KMS-11 (cell line): Measurements from ENCODE around the gene CTDP1.

Source experiments
- H2AFZ ChIP-seq: fragments of 200-600 bp; sonication (generic); 2 replicates; pipeline ENCODE4 v1.6.1; 2016; ENCODE audit warnings: antibody characterized with exemption, mixed run types, low read depth
- H3K27ac ChIP-seq: fragments of 200-600 bp; sonication (generic); 2 replicates; pipeline ENCODE4 v1.6.1; 2016; ENCODE audit warnings: mild to moderate bottlenecking, mixed run types
- H3K27me3 ChIP-seq: fragments of 200-600 bp; sonication (generic); 2 replicates; pipeline ENCODE4 v1.6.1; 2017; ENCODE audit warnings: mild to moderate bottlenecking, low read depth, mixed run types, moderate library complexity; ENCODE audit not compliant: insufficient read depth
- H3K36me3 ChIP-seq: fragments of 200-600 bp; sonication (generic); 2 replicates; pipeline ENCODE4 v1.6.1; 2017; ENCODE audit warnings: mild to moderate bottlenecking, mixed run types; ENCODE audit not compliant: insufficient read depth
- H3K4me1 ChIP-seq: fragments of 200-600 bp; sonication (generic); 2 replicates; pipeline ENCODE4 v1.6.1; 2016; ENCODE audit warnings: mild to moderate bottlenecking, low read depth, mixed run types; ENCODE audit not compliant: poor library complexity, severe bottlenecking
- H3K4me2 ChIP-seq: fragments of 200-600 bp; sonication (generic); 2 replicates; pipeline ENCODE4 v1.7.0; 2016; ENCODE audit warnings: mild to moderate bottlenecking, mixed run types
- H3K4me3 ChIP-seq: fragments of 200-600 bp; sonication (generic); IDR thresholded peaks from 2 replicates; pipeline ENCODE4 v1.6.1; 2017; ENCODE audit warnings: low read depth, low read length, mixed read lengths; ENCODE audit not compliant: insufficient read depth
- H3K79me2 ChIP-seq: fragments of 200-600 bp; sonication (generic); 2 replicates; pipeline ENCODE4 v1.6.1; 2016; ENCODE audit warnings: low read depth, mixed run types; ENCODE audit not compliant: insufficient read depth
- H3K9ac ChIP-seq: fragments of 200-600 bp; sonication (generic); 2 replicates; pipeline ENCODE4 v1.6.1; 2016; ENCODE audit warnings: mild to moderate bottlenecking, mixed run types
- H4K20me1 ChIP-seq: fragments of 200-600 bp; sonication (generic); 2 replicates; pipeline ENCODE4 v1.6.1; 2016; ENCODE audit warnings: mild to moderate bottlenecking, mixed run types; ENCODE audit not compliant: insufficient read depth
- CTCF ChIP-seq: fragments of 200-600 bp; sonication (generic); conservative IDR thresholded peaks from 2 replicates; pipeline ENCODE4 v1.6.1; 2017; ENCODE audit warnings: low read depth, mild to moderate bottlenecking, antibody characterized with exemption, low read length, moderate library complexity, mixed read lengths

The CTDP1 gene

GRCh38 chr18:79772108-79772864 lies 92.7 kb downstream of the CTDP1 start:
- no peak overlapping the region for H2AFZ ChIP-seq
- H3K27me3 ChIP-seq, result peaks cover 18% of the 10 kb centered on the region
- no peak overlapping the region for H3K27ac ChIP-seq
- no peak overlapping the region for H3K4me2 ChIP-seq
- no peak for TF ChIP-seq CTCF
- H3K79me2 ChIP-seq, result no peaks in the 10 kb centered on the region
- no peaks in the 10 kb centered on the region for H3K36me3 ChIP-seq
- no peak overlapping the region for H3K4me3 ChIP-seq
- H3K4me1 ChIP-seq, result no peaks in the 10 kb centered on the region
- H4K20me1 ChIP-seq, result no peaks in the 10 kb centered on the region
- no peak overlapping the region for H3K9ac ChIP-seq

GRCh38 chr18:79772865-79773696 lies 93.5 kb downstream of the CTDP1 start:
- Histone ChIP-seq H3K27ac (no peak overlapping the region), H3K79me2 (no peaks in the 10 kb centered on the region), H3K36me3 (no peaks in the 10 kb centered on the region), H3K9ac (no peak overlapping the region), H2AFZ (no peak overlapping the region; the same call in 1 of the 2 replicates), H3K4me2 (no peak overlapping the region), H3K4me3 (no peak overlapping the region), H4K20me1 (no peaks in the 10 kb centered on the region), H3K27me3 (peaks cover 18% of the 10 kb centered on the region), H3K4me1 (no peaks in the 10 kb centered on the region)
- no peak for TF ChIP-seq CTCF

DNA sequence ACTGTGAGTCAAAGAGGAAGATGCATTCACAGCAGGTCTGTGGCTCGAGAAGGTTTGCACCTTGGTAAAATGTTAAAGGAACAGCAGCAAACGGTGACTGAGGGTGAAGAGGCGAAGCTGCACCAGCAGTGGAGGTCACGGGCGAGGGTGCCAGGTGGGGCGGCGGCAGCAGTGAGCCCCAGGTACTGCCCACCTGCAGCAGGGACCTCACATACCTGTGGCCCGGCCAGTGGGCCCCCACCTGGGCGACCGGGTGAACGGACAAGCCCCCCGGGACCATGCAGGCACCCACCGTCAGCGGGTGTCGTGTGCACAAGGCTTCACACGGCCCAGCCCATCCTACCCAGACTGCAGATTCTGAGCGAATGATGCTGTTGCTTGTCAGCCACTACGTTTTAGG lies 94.5 kb downstream of the CTDP1 start:
- H3K79me2 ChIP-seq, result no peaks in the 10 kb centered on the region
- no peaks in the 10 kb centered on the region for H4K20me1 ChIP-seq
- H3K27ac ChIP-seq, result no peak overlapping the region
- no peak overlapping the region for H3K4me3 ChIP-seq
- H3K4me1 ChIP-seq, result no peaks in the 10 kb centered on the region
- no peaks in the 10 kb centered on the region for H3K36me3 ChIP-seq
- no peak overlapping the region for H2AFZ ChIP-seq
- no peak overlapping the region for H3K4me2 ChIP-seq
- no peak overlapping the region for H3K9ac ChIP-seq
- no peak for TF ChIP-seq CTCF
- H3K27me3 ChIP-seq, result peaks cover 18% of the 10 kb centered on the region

- no peak overlapping the region for H2AFZ ChIP-seq
- no peak for TF ChIP-seq CTCF
Measured at GRCh38 chr18:79775441-79776221, 96.0 kb downstream of the CTDP1 start.

More at GRCh38 chr18:79775441-79776221, 96.0 kb downstream of the CTDP1 start:
- Histone ChIP-seq H3K4me1 (no peaks in the 10 kb centered on the region), H4K20me1 (no peaks in the 10 kb centered on the region), H3K79me2 (no peaks in the 10 kb centered on the region), H3K4me3 (no peak overlapping the region), H3K36me3 (no peaks in the 10 kb centered on the region), H3K9ac (no peak overlapping the region), H3K27me3 (peaks cover 18% of the 10 kb centered on the region), H3K27ac (no peak overlapping the region), H3K4me2 (no peak overlapping the region)
